Kidney glomerular epithelial cell (primary cell): Measurements from ENCODE around the gene CFAP157.
"Not testable (repeated sequence)": the region's sequence is repeated elsewhere in the genome, so short reads cannot be mapped to it uniquely, and the experiment has no call there.

ENCODE experiments used
- DNase-seq: peaks from one replicate; lab custom pipeline; 2025; lab: John Stamatoyannopoulos, UW

CFAP157 gene

DNA sequence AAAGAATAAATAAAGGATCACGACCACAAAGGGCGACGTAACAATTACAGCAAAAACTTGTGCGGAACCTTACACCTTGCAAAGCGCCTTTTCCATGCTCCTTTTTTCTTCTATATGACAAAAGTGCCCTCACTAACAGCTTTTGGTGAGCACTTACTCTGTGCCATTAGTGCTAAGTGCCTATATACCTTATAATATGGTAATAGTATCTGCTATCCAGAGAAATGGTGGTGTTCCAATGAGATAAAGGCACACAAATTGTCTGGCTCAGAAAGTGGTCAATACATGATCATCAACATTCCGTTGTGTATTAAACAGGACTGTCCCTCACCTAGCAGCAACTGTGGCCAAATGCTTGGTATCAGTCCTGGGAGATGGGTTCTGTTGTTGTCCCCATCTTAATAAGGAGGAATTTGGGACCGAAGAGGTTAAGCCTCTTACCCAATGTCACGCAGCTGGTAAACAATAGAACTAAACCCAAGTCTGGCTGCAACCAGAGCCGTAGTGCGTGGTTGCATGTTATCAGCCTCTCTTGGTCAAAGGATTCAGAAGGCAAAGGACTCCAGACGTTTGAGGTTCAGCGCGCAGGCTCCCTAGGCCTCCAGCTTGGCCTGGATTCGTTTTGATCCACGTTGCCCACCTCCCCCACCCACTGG is 28.9 kb downstream of the CFAP157 start:
- DNase-seq = no peak

DNA sequence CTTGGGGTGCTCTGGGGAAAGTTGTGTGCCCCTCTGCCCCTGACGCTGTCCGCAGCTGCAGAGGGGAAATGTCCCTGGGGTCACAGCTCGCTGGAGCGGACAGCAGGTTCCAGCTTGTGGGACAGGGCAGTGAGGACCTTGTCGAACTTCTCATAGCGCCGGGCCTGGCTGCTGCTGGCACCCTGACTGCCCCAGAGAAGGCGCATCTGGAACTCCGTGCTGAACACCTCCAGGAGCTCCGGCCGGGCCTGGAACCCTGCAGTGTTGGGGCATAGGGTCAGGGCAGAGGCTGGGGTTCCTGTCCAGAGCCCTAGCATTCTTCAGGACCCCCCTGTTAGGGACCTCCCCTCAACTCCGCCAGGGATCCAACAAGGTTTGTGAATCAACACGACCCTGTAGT is 31.9 kb downstream of the CFAP157 start:
- DNase-seq = no peak

DNA sequence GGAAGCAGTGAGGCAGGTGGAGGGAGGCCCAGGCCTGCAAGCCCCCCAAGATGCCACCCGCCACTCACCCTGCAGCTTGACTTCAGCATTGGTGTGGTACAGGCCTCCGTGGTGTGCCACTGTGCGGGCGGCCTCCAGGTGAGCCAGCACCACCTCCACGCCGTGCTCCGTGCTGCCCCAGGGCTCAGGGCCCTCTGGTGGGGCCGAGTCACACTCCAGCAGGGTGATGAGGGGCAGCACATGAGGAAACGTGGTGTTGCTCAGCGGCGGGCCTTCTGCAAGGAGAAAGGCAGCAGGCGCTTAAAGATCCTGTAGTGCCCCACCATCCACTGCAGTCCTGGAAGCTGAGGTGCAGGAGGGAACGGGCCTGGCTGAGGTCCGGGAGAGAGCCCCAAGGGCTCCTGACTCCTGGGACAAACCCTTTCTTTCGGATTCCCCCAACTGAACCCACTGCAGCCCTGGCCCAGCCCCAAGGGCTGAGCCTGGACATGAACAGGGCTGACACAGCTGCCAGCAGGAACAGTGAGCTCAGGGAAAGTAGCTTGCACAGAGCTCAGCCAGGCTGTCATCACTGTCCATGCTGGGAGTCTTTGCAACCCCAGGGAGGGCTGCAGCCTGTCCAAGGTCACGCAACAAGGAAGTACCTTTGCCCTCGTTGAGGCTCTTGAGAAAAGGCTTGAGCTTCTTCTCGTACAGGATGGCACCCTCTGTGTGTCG is 33.0 kb downstream of the CFAP157 start:
- DNase-seq = no peak

DNA sequence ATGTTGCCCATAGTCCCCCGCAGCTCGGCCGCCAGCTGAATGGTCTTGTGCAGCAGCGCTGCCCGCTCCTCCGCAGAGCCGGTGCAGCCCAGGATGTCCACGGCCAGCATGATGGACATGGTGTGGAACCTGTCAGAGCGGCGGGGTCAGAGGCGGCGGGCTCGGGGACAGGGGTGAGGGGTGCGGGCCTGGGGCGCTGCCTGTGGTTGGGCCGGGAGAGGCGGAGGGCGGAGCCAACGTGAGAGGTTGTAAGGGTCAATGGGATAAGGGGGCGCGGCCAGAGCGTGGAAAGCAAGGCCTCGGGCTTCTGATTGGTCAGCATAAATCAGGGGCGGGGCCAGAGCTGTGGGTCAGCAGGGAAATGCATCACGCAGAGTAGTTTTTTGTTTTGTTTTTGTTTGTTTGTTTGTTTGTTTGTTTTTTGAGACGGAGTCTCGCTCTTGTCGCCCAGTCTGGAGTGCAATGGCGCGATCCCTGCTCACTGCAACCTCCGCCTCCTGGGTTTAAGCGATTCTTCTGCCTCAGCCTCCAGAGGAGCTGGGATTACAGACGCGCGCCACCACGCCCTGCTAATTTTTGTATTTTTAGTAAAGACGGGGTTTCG is 35.1 kb downstream of the CFAP157 start:
- no peak for DNase-seq

DNA sequence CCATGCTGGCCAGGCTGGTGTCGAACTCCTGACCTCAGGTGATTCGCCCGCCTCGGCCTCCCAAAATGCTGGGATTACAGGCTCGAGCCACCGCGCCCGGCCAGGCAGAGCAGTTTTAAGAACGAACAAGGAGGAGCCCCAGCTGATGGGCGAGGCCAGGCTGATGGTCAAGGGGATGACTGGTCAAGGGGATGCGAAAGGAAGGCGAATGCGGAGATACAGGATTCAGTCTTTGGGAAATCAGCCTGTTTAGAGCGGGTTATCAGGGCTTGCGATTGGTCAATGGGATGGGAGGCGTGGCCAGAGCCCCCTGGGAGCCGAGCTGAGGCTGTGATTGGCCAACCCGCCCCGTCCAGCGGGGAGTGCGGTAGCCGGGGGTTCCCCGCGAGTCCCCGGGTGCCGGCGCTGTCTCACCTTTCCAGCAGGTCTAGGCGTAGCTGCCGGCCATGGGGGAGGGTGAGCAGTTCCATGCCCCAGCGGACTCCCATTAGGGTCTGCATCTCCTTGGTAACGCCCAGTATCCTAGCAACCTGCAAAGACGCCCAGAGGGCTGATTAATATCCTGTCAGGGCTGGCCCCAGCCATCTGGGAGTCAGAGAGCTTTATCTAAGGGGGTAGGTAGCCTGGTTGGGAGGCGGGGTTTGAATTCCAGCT is 35.8 kb downstream of the CFAP157 start:
- DNase-seq = peak; percentile 38

GRCh38 chr9:127744398-127745110 is 37.8 kb downstream of the CFAP157 start:
- DNase-seq = no peak

DNA sequence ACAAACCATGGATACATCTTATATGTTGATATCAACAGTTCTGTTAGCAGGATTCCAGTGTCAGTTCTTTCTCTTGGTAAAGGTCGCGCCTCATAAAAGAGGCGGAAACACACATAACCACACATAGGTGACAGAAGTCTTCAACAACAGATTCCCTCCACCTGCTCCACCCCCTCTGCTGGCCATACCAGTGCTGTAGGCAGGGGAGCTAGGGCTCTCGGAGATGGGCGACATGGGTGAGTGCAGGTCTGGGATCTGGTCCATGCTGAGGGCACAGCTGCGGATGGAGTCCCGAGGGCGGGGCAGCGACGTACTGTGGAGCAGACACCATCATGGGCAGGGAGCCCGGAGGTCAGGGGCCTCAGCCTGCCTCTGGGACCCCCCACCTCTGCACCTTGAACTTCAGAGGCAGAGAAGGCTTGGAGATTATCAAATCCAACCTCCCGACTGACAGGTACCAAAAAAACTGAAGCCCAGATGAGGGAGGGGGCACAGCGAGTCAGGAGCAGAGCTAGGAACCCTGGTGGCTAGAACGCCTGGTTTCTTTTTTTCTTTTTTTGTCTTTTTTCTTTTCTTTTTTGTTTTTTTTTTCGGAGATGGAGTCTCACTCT is 40.3 kb downstream of the CFAP157 start:
- DNase-seq = no peak

DNA sequence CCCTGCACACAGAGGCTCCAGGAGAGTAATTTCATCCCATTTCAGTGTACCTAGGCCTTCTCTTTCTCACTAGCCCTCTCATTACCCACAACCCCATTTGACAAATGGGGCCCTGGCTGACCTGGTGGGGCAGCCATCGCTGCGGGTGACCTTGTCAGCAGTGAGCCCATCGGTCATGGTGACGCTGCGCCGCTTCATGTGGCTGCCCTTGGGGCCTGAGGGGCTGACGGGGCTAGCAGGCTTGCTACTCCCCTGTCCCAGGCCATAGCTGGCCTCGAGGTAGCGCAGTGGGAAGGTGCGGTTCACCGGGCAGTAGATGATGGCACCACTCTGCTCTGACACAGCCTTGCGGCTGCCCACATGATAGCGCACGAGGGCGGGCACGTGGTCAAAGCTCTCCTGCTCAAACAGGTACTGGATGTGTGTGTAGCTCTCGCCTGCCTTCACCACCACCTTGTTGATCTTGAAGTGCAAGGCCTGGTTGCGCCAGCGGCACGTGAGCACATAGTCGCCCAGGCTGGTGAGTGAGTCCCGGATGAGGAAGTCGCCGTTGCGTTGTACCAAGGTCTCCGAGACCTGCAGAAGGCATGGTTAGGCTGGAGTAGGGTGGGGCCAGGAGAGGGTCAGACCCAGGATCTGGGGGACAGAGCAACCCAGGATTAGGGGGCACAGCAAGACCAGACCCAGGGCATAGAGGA is 42.5 kb downstream of the CFAP157 start:
- no peak for DNase-seq

- peak; percentile 22 for DNase-seq
Measured at GRCh38 chr9:127751269-127752054, 44.7 kb downstream of the CFAP157 start.

GRCh38 chr9:127753148-127753547 is 46.4 kb downstream of the CFAP157 start:
- DNase-seq = no peak

DNA sequence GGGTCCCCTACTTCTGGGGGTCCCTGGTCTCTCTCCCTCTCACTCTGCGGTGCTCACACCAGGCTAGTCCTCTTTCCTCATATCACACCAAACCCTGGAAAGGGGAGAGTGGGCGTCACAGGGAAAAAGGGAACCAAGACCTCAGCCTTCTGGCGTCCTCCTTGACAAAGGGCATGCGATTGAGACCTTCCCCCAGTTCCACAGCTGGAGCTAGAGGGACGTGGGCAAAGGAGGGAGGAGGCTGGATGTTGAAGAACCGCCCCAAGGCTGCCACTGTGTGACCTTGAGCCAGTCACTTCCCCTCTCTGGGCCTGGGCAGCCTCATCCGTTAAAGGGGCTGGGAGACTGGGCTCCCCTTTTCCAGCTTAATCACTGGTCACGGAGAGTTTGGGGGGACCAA is 46.8 kb downstream of the CFAP157 start:
- no peak for DNase-seq

- no peak for DNase-seq
Measured at GRCh38 chr9:127754099-127755060, 47.6 kb downstream of the CFAP157 start.

- no peak for DNase-seq
Measured at GRCh38 chr9:127755061-127756060, 48.6 kb downstream of the CFAP157 start.

- DNase-seq = no peak
Measured at GRCh38 chr9:127756233-127756632, 49.4 kb downstream of the CFAP157 start.

- DNase-seq = not testable (repeated sequence)
Measured at GRCh38 chr9:127756776-127757175, 50.0 kb downstream of the CFAP157 start.

GRCh38 chr9:127758843-127759242 is 52.1 kb downstream of the CFAP157 start:
- no peak for DNase-seq

- no peak for DNase-seq
Measured at GRCh38 chr9:127761061-127761460, 54.3 kb downstream of the CFAP157 start.

DNA sequence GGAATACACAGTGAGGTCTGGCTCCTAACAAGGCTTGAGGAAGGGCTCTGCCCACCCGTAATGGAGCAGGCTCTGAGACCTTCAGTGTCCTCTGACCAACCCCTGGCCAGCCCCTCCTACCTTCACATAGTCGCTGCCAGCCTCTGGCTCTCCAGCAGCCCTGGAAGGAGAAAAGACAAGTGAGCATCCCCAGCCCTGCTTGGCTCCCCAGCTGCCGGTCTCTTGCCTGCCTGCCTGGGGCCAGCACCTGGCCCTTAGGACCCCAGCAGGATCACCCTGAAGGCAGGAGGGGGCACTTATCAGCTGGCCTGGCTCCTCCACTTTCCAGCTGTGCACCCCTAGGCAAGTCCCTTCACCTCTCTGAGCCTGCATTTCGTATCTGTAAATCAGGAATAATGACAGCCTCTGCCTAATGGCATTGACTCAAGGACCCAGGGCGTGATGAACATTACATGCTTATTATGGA is 54.7 kb downstream of the CFAP157 start:
- DNase-seq = no peak
